ENCODE data around the gene ZDHHC16. TPM values are rescaled to one million over a fixed set of nuclear protein-coding genes. Genes with fewer than 3 reads are reported as not detected.

Gene ZDHHC16
- total RNA-seq, 1 donor from 2014 or later = 30.4 TPM

DNA sequence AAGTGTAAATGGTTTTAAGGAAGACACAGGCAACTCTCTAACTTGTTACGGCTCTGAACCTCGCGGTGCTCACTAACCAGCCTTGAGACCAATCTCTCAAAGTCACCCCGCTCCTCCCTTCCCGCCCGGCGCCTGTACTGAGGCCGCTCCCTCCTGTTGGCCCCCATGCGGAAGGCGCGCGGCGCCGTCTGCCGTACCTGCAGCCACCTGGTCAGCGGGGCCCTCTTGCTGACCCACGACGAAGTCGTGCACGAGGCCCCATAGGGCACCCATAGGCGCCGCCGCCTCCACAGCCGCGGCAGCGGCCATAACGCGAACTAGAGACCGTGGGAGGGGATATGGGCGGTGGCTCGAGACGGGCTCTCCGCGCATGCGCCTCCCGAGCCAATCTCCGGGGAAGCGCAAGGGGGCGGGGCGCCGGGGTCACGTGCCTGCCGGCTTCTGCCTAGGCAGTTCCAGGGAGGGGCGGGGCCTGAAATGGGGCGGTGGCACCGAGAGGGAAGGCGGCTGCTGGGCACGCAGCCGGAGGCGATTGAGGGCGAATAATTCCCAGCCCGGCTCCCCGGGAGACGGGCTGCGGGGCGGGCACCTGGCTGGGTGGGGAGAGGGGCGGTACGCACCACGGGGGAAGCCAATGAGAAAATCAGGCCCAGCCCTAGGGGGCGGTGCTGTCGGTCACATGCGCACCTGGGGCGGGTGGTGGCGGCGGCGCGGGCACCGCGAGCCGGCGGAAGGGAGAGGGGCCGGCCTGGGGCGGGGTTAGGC lies 52.3 kb downstream of the ZDHHC16 start, which contains the start of gene MMS19:
Gene MMS19 (minus strand): TSS at position 347 of the 765 bp plus-strand sequence. CDS start 38 bp downstream, at position 309.
- peaks cover 0 to 13% of the 10 kb centered on the region in 2 donors for H3K4me1 ChIP-seq
- H3K9me3 ChIP-seq = no peaks in the 10 kb centered on the region
- H3K27me3 ChIP-seq = no peaks in the 10 kb centered on the region
- H3K36me3 ChIP-seq = no peaks in the 10 kb centered on the region
- H3K27ac ChIP-seq = peak within 1 kb of the TSS; percentile 94 to 98
- H3K4me3 ChIP-seq = peak within 1 kb of the TSS; percentile 75 to 87
- peak; percentile 96 to 100 for DNase-seq (ENCODE audit: low spot score in 2 of 2)
- TF ChIP-seq, protein P1, sequence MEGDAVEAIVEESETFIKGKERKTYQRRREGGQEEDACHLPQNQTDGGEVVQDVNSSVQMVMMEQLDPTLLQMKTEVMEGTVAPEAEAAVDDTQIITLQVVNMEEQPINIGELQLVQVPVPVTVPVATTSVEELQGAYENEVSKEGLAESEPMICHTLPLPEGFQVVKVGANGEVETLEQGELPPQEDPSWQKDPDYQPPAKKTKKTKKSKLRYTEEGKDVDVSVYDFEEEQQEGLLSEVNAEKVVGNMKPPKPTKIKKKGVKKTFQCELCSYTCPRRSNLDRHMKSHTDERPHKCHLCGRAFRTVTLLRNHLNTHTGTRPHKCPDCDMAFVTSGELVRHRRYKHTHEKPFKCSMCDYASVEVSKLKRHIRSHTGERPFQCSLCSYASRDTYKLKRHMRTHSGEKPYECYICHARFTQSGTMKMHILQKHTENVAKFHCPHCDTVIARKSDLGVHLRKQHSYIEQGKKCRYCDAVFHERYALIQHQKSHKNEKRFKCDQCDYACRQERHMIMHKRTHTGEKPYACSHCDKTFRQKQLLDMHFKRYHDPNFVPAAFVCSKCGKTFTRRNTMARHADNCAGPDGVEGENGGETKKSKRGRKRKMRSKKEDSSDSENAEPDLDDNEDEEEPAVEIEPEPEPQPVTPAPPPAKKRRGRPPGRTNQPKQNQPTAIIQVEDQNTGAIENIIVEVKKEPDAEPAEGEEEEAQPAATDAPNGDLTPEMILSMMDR (IDR thresholded peaks at IDR 0.05) = no peak
- intact Hi-C loops (cut with DNase I) = loop anchor here (1.0 to 5.0 kb wide), 8 partner anchors 35 to 214 kb away; partner anchors contain the start of genes AVPI1, MARVELD1, MORN4 and PGAM1

DNA sequence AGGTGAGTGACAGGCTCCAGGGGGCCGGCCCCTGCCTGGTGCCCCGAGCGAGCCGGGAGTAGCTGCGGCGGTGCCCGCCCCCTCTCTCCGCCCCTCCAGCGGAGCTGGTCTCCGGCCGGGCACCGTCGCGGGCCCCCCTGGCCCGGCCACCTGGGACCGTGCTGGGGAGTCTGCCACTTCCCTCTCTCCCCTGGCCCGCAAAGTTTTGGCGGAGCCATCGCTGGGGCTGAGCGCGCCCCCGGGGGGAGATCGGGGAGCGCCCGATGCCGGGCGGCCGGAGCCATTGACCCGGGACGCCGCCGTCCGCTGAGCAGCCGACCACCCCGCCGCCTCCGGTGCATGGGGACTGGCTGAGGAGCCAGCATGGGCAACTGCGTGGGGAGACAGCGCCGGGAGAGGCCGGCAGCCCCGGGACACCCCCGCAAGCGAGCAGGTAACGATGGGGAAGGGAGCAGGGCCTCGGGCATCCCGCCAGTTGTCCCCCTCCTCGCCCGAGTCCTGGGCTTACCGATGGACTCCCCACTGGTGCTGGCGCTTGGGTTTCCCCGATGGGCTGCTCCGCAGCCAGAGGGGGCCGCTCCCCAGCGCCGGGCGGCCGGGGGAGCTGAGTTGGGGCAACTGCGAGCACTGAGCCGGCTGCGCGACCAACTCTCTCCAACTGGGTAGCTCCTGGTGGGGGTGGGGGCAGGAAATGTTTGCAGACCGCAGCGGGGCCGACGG lies 53.0 kb downstream of the ZDHHC16 start, which contains the start of gene UBTD1:
Gene UBTD1 (plus strand): TSS at position 84 of the 720 bp plus-strand sequence. CDS start 280 bp downstream, at position 364.
- H3K4me1 ChIP-seq = peaks cover 0 to 13% of the 10 kb centered on the region in 2 donors
- intact Hi-C loops (cut with DNase I) = loop anchor here (1.0 to 5.0 kb wide), 9 partner anchors 36 to 213 kb away; partner anchors contain the start of genes AVPI1, EXOSC1, MARVELD1 and MORN4
- H3K4me3 ChIP-seq = peak within 1 kb of the TSS; percentile 75 to 87
- TF ChIP-seq, protein P1 (IDR thresholded peaks at IDR 0.05) = peak in 1 of 3 experiments; percentile 14
- H3K9me3 ChIP-seq = no peaks in the 10 kb centered on the region
- H3K27me3 ChIP-seq = no peaks in the 10 kb centered on the region
- H3K36me3 ChIP-seq = no peaks in the 10 kb centered on the region
- H3K27ac ChIP-seq = peak within 1 kb of the TSS; percentile 94 to 98
- DNase-seq (ENCODE audit: low spot score in 2 of 2) = peak in 1 of 2 donors; percentile 80

DNA sequence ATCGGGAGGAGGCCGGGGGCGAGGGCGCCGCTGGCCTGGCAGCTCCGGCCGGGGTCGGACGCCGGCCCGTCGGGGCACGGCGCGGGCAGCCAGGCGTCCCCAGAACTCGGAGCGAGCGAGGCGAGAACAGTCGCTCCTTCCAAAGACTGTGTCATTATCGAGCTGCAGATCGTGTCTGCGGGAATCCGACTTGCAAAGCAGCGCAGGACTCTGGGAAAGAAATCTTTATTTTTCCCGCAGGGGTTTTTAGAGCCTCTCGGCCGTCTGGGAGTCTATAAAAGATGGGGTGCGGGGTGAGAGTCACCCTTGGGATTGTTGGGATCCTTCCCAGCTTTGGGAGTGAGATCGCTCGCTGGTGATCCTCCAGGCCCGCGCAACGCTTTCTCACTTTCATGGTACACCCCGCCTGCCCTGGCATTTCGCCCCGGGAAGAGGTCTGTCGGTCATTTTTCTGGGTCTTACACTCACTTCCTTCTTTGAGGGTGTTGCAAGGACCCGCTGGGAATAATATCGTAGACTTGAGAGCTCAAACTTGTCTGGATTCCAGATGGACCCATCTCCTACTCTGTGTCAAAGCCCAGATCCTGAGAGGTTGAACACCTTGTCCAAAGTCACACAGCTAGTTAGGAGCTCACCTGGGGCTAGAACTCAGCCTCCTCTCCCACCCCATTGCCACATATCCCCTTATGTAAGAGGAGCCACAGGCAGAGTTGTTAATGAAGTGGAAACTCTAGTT lies 53.8 kb downstream of the ZDHHC16 start:
- H3K4me1 ChIP-seq = peaks cover 0 to 12% of the 10 kb centered on the region in 2 donors

DNA sequence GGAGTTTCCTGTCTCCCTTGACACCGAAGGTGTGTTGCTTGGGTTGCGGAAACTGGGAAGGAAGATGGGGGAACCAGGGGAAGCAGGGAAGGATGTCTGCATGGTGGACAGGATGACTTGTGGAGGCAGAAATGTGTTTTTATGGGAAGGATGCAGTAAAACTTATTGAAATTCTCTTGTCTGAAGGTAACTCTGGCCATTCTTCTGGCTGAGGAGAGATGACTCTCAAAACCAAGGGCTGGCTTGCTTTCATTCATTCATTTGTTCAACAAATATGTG lies 54.3 kb downstream of the ZDHHC16 start:
- H3K36me3 ChIP-seq = no peaks in the 10 kb centered on the region
- peak overlapping the region; percentile 94 to 98 for H3K27ac ChIP-seq
- TF ChIP-seq, protein P1 (IDR thresholded peaks at IDR 0.05) = no peak
- DNase-seq (ENCODE audit: low spot score in 2 of 2) = no peak
- intact Hi-C loops (cut with DNase I) = no loop called here
- peak overlapping the region; percentile 75 to 87 for H3K4me3 ChIP-seq
- peaks cover 0 to 9% of the 10 kb centered on the region in 2 donors for H3K4me1 ChIP-seq
- H3K27me3 ChIP-seq = no peaks in the 10 kb centered on the region
- H3K9me3 ChIP-seq = no peaks in the 10 kb centered on the region

More for the DNA sequence above, 53.8 kb downstream of the ZDHHC16 start:
- H3K36me3 ChIP-seq = no peaks in the 10 kb centered on the region
- intact Hi-C loops (cut with DNase I) = loop anchor here (1.0 to 5.0 kb wide), 6 partner anchors 37 to 213 kb away; partner anchors contain the start of genes AVPI1, EXOSC1, MARVELD1 and PGAM1
- H3K4me3 ChIP-seq = peak overlapping the region; percentile 75 to 87
- peak; percentile 25 to 87 for DNase-seq (ENCODE audit: low spot score in 2 of 2)
- TF ChIP-seq, protein P1 (IDR thresholded peaks at IDR 0.05) = no peak
- H3K27me3 ChIP-seq = no peaks in the 10 kb centered on the region
- peak overlapping the region; percentile 94 to 98 for H3K27ac ChIP-seq
- no peaks in the 10 kb centered on the region for H3K9me3 ChIP-seq

DNA sequence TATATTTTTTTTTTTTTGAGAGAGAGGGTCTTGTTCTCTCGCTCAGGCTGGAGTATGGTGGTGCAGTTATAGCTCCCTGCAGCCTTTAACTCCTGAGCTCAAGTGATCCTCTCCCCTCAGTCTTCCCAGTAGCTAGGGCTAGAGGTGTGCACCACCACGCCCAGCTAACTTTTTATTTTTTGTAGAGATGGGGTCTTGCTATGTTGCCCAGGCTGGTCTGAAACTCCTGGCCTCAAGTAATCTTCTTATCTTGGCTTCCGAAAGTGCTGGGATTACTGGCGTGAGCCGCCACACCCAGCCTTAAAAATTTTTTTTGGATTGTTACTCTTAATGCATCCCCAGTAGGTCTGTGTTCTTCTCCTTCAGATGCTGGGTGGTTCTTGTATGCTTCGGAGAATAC lies 56.9 kb downstream of the ZDHHC16 start:
- Histone ChIP-seq H3K4me3 (no peak overlapping the region), H3K27me3 (no peaks in the 10 kb centered on the region), H3K27ac (no peak overlapping the region), H3K4me1 (no peaks in the 10 kb centered on the region), H3K36me3 (no peaks in the 10 kb centered on the region), H3K9me3 (no peaks in the 10 kb centered on the region)
- intact Hi-C loops (cut with DNase I) = no loop called here
- TF ChIP-seq, protein P1 (IDR thresholded peaks at IDR 0.05) = no peak
- no peak for DNase-seq (ENCODE audit: low spot score in 2 of 2)
